ENCODE measurements around the gene LYZL2.

DNA sequence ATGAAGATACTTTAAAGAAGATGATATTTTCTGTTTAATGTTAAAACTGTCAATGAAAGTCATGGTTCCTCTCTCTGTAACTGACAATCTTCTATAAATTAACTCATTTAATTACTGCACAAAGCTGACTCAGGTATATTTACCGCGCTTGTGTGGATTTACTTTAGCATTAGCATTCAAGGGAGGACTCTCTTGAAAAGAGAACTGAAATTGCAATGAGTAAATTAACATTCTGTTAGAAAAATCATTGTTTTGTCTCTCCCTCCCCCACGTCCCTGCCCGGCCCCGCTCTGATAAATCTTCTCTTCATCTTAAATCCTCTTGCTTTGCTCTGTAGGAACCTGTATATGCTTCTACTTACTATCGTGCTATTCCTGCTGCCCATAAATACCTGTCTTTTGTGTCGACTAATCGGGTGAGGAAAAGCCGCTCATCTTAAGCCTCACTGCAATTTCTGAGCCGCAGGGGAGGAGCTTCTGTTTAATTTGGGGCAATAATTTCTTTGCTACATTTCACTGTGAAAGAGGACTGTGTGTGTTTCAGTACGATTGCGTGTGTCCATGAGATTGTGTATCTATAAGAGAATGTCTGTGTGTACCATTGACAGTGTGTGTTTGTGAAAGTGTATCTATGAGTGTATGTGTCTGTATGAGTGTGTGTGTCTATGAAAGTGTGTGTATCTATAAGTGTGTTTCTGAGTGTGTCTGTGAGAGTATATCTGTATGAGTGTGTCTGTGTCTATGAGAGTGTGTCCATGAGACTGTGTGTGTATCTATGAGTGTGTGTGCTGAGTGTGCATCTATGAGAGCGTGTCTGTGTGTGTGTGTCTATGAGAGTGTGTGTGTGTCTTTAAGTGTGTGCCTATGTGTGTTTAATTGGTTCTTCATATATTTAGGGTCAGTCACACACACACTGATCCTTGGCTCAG is 46.5 kb upstream of the LYZL2 start:
- no peak for TF ChIP-seq CTCF (IDR thresholded peaks at IDR 0.05 in 2 of 3, conservative IDR thresholded peaks at IDR 0.05 in 1 of 3; ENCODE audit: borderline replicate concordance in 1 of 3, insufficient read depth in 1 of 3, low read depth in 2 of 3, low read length in 2 of 3)
- TF ChIP-seq POLR2A (IDR thresholded peaks at IDR 0.05; ENCODE audit: borderline replicate concordance, extremely low read depth, insufficient read depth, insufficient read length), result no peak
- no peak for TF ChIP-seq REST (IDR thresholded peaks at IDR 0.05; ENCODE audit: low read depth)
- no peak for TF ChIP-seq RAD21 (IDR thresholded peaks at IDR 0.05; ENCODE audit: low read depth)
- no peak for TF ChIP-seq ATF3 (IDR thresholded peaks at IDR 0.05)
- TF ChIP-seq EZH2phosphoT487 (IDR thresholded peaks at IDR 0.05; ENCODE audit: borderline replicate concordance), result no peak
- TF ChIP-seq EZH2 (IDR thresholded peaks at IDR 0.05), result no peak
